Measurements from ENCODE around the gene SDC4. TPM values are rescaled to one million over a fixed set of nuclear protein-coding genes. Genes with fewer than 3 reads are reported as not detected.

Gene SDC4
- total and polyA plus RNA-seq, 2 experiments from 2014 or later = 28.5 to 39.9 TPM

- no peaks in the 10 kb centered on the region for H3K9me2 ChIP-seq (ENCODE audit: insufficient read depth)
- no peak overlapping the region for H2AFZ ChIP-seq
- Mint-ChIP-seq H3K36me3 (ENCODE audit: low read depth) (no peaks in the 10 kb centered on the region), H3K27me3 (ENCODE audit: insufficient read depth, low read depth, poor library complexity) (peaks cover 13% of the 10 kb centered on the region), H3K9me3 (no peaks in the 10 kb centered on the region), H3K27ac (no peak overlapping the region), H3K4me1 (peaks cover 58% of the 10 kb centered on the region), H3K4me3 (peak overlapping the region; percentile 91)
- ATAC-seq (no peak), DNase-seq (ENCODE audit: low spot score) (no peak)
- H3K79me2 ChIP-seq (replicated peaks; ENCODE audit: insufficient read depth) = peaks cover 55% of the 10 kb centered on the region
- peaks cover 58% of the 10 kb centered on the region for H3K4me1 ChIP-seq (ENCODE audit: insufficient read depth)
- no peak overlapping the region for H3K27ac ChIP-seq (ENCODE audit: low read depth)
- no peaks in the 10 kb centered on the region for H3K36me3 ChIP-seq (ENCODE audit: insufficient read depth)
- H3K4me2 ChIP-seq = peak overlapping the region; percentile 98
- 0 out of 2 replicates have a peak, but pooled peaks cover 5% of the 10 kb centered on the region for H3F3A ChIP-seq (replicated peaks; ENCODE audit: low read depth)
- peaks cover 9% of the 10 kb centered on the region; the same call in 1 of the 2 replicates for H3K27me3 ChIP-seq (ENCODE audit: insufficient read depth)
- TF ChIP-seq STAT1 (IDR thresholded peaks at IDR 0.05; ENCODE audit: unreplicated experiment) (no peak), POLR2AphosphoS5 (IDR thresholded peaks at IDR 0.05; ENCODE audit: low read depth) (no peak), CTCF (conservative IDR thresholded peaks at IDR 0.05; ENCODE audit: low read depth in 2 of 2) (no peak), EZH2 (IDR thresholded peaks at IDR 0.05; ENCODE audit: low read depth, unreplicated experiment) (no peak), NANOG (IDR thresholded peaks at IDR 0.05; ENCODE audit: borderline replicate concordance) (no peak), CREB1 (CRISPR knock-in tag; IDR thresholded peaks at IDR 0.05; ENCODE audit: low read depth) (no peak), JUNB (IDR thresholded peaks at IDR 0.05; ENCODE audit: unreplicated experiment) (no peak), EZH2phosphoT487 (IDR thresholded peaks at IDR 0.05; ENCODE audit: unreplicated experiment) (no peak), ZNF331 (CRISPR knock-in tag; IDR thresholded peaks at IDR 0.05; ENCODE audit: low read depth) (no peak), REST (IDR thresholded peaks at IDR 0.05; ENCODE audit: unreplicated experiment) (no peak)
- TF ChIP-seq, protein P1, sequence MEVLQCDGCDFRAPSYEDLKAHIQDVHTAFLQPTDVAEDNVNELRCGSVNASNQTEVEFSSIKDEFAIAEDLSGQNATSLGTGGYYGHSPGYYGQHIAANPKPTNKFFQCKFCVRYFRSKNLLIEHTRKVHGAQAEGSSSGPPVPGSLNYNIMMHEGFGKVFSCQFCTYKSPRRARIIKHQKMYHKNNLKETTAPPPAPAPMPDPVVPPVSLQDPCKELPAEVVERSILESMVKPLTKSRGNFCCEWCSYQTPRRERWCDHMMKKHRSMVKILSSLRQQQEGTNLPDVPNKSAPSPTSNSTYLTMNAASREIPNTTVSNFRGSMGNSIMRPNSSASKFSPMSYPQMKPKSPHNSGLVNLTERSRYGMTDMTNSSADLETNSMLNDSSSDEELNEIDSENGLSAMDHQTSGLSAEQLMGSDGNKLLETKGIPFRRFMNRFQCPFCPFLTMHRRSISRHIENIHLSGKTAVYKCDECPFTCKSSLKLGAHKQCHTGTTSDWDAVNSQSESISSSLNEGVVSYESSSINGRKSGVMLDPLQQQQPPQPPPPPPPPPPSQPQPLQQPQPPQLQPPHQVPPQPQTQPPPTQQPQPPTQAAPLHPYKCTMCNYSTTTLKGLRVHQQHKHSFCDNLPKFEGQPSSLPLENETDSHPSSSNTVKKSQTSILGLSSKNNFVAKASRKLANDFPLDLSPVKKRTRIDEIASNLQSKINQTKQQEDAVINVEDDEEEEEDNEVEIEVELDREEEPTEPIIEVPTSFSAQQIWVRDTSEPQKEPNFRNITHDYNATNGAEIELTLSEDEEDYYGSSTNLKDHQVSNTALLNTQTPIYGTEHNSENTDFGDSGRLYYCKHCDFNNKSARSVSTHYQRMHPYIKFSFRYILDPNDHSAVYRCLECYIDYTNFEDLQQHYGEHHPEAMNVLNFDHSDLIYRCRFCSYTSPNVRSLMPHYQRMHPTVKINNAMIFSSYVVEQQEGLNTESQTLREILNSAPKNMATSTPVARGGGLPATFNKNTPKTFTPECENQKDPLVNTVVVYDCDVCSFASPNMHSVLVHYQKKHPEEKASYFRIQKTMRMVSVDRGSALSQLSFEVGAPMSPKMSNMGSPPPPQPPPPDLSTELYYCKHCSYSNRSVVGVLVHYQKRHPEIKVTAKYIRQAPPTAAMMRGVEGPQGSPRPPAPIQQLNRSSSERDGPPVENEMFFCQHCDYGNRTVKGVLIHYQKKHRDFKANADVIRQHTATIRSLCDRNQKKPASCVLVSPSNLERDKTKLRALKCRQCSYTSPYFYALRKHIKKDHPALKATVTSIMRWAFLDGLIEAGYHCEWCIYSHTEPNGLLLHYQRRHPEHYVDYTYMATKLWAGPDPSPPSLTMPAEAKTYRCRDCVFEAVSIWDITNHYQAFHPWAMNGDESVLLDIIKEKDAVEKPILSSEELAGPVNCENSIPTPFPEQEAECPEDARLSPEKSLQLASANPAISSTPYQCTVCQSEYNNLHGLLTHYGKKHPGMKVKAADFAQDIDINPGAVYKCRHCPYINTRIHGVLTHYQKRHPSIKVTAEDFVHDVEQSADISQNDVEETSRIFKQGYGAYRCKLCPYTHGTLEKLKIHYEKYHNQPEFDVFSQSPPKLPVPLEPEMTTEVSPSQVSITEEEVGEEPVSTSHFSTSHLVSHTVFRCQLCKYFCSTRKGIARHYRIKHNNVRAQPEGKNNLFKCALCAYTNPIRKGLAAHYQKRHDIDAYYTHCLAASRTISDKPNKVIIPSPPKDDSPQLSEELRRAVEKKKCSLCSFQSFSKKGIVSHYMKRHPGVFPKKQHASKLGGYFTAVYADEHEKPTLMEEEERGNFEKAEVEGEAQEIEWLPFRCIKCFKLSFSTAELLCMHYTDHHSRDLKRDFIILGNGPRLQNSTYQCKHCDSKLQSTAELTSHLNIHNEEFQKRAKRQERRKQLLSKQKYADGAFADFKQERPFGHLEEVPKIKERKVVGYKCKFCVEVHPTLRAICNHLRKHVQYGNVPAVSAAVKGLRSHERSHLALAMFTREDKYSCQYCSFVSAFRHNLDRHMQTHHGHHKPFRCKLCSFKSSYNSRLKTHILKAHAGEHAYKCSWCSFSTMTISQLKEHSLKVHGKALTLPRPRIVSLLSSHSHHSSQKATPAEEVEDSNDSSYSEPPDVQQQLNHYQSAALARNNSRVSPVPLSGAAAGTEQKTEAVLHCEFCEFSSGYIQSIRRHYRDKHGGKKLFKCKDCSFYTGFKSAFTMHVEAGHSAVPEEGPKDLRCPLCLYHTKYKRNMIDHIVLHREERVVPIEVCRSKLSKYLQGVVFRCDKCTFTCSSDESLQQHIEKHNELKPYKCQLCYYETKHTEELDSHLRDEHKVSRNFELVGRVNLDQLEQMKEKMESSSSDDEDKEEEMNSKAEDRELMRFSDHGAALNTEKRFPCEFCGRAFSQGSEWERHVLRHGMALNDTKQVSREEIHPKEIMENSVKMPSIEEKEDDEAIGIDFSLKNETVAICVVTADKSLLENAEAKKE (CRISPR knock-in tag; IDR thresholded peaks at IDR 0.05) = no peak
- TF ChIP-seq, protein P2, sequence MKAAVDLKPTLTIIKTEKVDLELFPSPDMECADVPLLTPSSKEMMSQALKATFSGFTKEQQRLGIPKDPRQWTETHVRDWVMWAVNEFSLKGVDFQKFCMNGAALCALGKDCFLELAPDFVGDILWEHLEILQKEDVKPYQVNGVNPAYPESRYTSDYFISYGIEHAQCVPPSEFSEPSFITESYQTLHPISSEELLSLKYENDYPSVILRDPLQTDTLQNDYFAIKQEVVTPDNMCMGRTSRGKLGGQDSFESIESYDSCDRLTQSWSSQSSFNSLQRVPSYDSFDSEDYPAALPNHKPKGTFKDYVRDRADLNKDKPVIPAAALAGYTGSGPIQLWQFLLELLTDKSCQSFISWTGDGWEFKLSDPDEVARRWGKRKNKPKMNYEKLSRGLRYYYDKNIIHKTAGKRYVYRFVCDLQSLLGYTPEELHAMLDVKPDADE (IDR thresholded peaks at IDR 0.05) = no peak
- H3K4me3 ChIP-seq = peak overlapping the region; percentile 92
- H4K20me1 ChIP-seq (replicated peaks; ENCODE audit: insufficient read depth) = no peaks in the 10 kb centered on the region
Measured at GRCh38 chr20:45346851-45347250, 1.4 kb downstream of the SDC4 start.
